DMS153 treated with DMSO at 0.1 percent for 48 hours (cell line): ENCODE data around the gene CCDC178.
"Not testable (repeated sequence)": the region's sequence is repeated elsewhere in the genome, so short reads cannot be mapped to it uniquely, and the experiment has no call there.

Experiments
- DNase-seq: peaks from one replicate; lab custom pipeline; 2025; ENCODE audit not compliant: unreplicated experiment; lab: John Stamatoyannopoulos, UW

The CCDC178 gene

GRCh38 chr18:33355756-33356155 lies 84.8 kb downstream of the CCDC178 start:
- DNase-seq, result no peak

GRCh38 chr18:33355263-33355662 lies 85.3 kb downstream of the CCDC178 start:
- no peak for DNase-seq

GRCh38 chr18:33350256-33350655 lies 90.3 kb downstream of the CCDC178 start:
- no peak for DNase-seq

GRCh38 chr18:33339733-33340132 lies 100.8 kb downstream of the CCDC178 start:
- DNase-seq, result not testable (repeated sequence)

- no peak for DNase-seq
Measured at GRCh38 chr18:33334781-33335180, 105.7 kb downstream of the CCDC178 start.

GRCh38 chr18:33330711-33331110 lies 109.8 kb downstream of the CCDC178 start:
- DNase-seq, result no peak

GRCh38 chr18:33326975-33327374 lies 113.5 kb downstream of the CCDC178 start:
- DNase-seq, result no peak

GRCh38 chr18:33317640-33318039 lies 122.9 kb downstream of the CCDC178 start:
- DNase-seq, result no peak

- DNase-seq, result no peak
Measured at GRCh38 chr18:33316146-33316587, 124.4 kb downstream of the CCDC178 start.

GRCh38 chr18:33307520-33307919 lies 133.0 kb downstream of the CCDC178 start:
- DNase-seq, result no peak

GRCh38 chr18:33304277-33304676 lies 136.2 kb downstream of the CCDC178 start:
- DNase-seq, result no peak

GRCh38 chr18:33291539-33291938 lies 149.0 kb downstream of the CCDC178 start:
- no peak for DNase-seq

- no peak for DNase-seq
Measured at GRCh38 chr18:33288082-33288716, 152.3 kb downstream of the CCDC178 start.

GRCh38 chr18:33282709-33283333 lies 157.7 kb downstream of the CCDC178 start:
- DNase-seq, result no peak

GRCh38 chr18:33282142-33282541 lies 158.4 kb downstream of the CCDC178 start:
- no peak for DNase-seq

- DNase-seq, result no peak
Measured at GRCh38 chr18:33277431-33277830, 163.1 kb downstream of the CCDC178 start.

- DNase-seq, result no peak
Measured at GRCh38 chr18:33275843-33276242, 164.7 kb downstream of the CCDC178 start.

- no peak for DNase-seq
Measured at GRCh38 chr18:33270297-33270696, 170.2 kb downstream of the CCDC178 start.

- DNase-seq, result no peak
Measured at GRCh38 chr18:33269223-33269622, 171.3 kb downstream of the CCDC178 start.

GRCh38 chr18:33264566-33264965 lies 176.0 kb downstream of the CCDC178 start:
- no peak for DNase-seq

- DNase-seq, result no peak
Measured at GRCh38 chr18:33239298-33239697, 201.2 kb downstream of the CCDC178 start.

GRCh38 chr18:33232318-33232626 lies 208.2 kb downstream of the CCDC178 start:
- no peak for DNase-seq
